Fibroblast of mammary gland (primary cell): Measurements from ENCODE around the gene ERI3.

Source experiments
- DNase-seq: peaks from one replicate; pipeline ENCODE4 v3.0.0-alpha.2; 2010; ENCODE audit warnings: low read depth
- H3K4me3 ChIP-seq: 2 replicates; pipeline ENCODE4 v1.5.1; 2011; ENCODE audit warnings: low read depth, mild to moderate bottlenecking, low read length, moderate library complexity; ENCODE audit not compliant: control insufficient read depth
- TF ChIP-seq, protein P1 (sequence below): conservative IDR thresholded peaks from 2 replicates; pipeline ENCODE4 v1.5.1; 2011; ENCODE audit warnings: low read depth, low read length, inconsistent platforms; ENCODE audit not compliant: control insufficient read depth, insufficient read depth

The ERI3 gene

DNA sequence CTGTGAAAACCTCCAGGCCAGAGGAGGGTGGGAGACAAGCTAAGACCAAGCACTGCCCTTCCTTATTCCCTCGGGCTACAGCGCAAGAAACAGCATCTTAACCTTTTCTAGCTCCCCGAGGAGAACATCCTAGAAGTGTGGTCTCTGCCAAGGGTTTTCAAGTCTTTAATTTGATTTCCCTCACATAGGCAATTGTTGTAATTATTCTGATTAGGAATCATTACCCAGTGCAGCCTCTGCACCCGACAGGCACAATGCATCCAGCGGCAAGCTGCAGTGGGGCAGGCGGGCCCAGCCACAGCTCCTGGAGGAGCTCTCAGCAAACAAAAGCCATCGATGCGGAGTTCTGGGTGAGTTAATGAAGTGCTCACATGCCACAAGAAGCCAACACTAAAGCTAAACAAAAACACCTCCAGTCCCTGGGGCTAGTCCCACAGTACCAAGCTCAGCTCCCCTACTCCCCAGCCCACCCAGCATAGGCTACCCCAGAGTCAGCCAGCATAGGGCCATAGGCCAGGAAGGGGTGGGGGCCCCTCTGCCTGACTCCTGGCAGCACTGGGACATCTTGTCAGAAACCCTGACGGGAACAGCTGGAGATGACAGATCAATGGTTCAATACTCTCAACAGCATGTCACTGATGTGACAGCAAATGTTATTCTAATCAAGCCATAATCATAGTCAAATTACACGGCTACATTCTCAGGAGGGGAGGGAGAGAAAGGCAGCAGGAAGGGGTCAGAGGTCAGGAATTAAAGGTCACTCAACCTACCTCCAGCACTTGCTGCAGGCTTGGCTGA, 42.5 kb downstream of the ERI3 start:
- DNase-seq = no peak
- TF ChIP-seq, protein P1, sequence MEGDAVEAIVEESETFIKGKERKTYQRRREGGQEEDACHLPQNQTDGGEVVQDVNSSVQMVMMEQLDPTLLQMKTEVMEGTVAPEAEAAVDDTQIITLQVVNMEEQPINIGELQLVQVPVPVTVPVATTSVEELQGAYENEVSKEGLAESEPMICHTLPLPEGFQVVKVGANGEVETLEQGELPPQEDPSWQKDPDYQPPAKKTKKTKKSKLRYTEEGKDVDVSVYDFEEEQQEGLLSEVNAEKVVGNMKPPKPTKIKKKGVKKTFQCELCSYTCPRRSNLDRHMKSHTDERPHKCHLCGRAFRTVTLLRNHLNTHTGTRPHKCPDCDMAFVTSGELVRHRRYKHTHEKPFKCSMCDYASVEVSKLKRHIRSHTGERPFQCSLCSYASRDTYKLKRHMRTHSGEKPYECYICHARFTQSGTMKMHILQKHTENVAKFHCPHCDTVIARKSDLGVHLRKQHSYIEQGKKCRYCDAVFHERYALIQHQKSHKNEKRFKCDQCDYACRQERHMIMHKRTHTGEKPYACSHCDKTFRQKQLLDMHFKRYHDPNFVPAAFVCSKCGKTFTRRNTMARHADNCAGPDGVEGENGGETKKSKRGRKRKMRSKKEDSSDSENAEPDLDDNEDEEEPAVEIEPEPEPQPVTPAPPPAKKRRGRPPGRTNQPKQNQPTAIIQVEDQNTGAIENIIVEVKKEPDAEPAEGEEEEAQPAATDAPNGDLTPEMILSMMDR = no peak
- H3K4me3 ChIP-seq = no peak overlapping the region

DNA sequence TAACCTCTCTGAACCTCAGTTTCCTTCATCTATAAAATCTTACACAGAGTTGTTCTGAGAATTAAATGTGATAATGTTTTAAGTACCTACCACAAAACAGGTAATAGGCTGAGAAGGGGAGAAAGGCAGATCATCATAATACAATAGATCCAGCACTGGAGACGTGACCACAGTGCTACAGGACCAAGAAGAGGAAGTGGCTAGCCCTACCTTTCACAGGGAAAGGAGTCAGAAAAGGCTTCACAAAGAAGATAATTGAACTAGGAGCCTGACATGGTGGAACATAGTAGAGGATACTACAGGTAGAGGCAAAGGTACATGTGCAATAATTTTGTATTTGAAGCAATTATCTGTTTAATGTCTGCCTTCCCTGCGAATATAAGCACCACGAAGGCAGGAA, 45.1 kb downstream of the ERI3 start:
- no peak for DNase-seq
- H3K4me3 ChIP-seq = no peak overlapping the region
- TF ChIP-seq, protein P1 = no peak

DNA sequence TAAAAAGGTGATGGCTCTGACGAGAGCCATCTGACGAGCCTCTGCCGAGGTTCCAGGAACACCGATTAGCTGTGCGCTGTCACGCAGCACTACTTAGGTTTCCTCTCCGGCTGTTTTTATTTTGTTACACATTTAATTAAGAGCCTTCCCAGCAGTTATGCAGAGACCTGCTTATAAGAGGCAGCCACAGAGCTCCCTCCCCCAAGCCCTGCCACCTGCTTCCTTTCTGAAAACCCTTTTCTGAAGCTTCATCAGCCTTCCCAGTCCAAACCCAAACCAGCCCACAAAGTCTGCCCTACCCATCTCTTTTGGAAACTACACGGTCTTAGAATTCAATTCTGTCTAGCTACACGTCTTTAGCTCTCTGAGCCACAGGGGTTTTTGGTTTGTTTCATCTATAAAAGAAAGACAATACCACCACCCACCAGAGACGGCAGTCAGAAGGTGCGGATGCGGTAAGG, 49.1 kb downstream of the ERI3 start:
- TF ChIP-seq, protein P1 = no peak
- H3K4me3 ChIP-seq = no peak overlapping the region
- DNase-seq = no peak

DNA sequence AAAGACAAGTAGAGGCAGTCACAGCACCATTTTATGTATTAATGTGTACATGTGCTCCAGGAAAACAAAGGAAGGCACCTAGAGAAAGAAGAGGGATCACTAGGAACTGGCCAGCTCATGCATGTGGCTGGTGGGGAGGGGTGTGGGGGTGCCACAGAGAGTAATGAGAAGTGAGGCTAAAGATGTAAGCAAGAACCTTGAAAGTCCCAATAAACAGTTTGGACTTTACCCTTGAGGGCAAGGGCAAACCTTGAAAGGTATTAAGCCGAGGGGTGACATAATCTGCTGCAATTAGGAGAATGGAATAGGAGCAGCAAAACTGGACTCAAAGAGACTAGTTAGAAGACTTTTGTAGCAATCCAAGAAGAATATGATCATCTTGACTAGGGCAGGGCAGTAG, 51.5 kb downstream of the ERI3 start:
- TF ChIP-seq, protein P1 = no peak
- no peak for DNase-seq
- H3K4me3 ChIP-seq = no peak overlapping the region

DNA sequence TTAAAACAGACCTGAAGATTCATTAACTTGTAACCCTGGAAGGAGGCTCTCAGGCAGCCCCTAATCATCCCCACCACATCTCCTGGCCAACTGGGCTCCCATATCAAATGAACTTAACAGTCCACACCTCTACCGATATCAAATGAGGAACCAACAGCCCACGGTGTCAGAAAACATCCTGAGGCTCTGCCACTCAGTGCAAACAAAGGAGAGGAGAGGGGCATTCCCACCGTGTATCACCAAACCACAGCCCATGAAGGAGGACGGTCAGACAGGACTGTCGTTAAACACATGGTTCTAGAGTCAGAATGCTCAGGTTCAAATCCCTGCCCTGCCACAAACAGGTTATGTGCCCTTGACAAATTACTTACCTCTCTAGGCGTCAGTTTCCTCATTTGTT, 52.5 kb downstream of the ERI3 start:
- no peak for DNase-seq
- no peak overlapping the region for H3K4me3 ChIP-seq
- TF ChIP-seq, protein P1 = no peak

DNA sequence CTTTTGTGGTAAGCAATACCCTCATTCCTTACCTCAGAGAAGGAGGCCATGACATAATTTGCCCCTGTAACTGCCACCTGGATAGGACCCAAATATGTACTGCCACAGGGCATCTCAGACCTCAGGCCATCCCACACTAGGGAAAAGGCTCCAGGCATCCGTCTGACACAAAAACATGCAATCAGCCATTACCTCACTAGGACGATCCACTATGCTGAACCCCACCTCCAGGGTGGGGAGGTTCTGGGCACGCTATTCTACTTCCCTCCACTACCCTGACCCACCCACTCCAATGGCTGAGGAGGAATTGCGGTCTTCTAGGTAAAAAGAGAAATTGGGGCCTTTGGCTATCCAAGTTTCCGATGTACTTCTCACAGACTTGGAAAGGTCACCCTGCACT, 53.6 kb downstream of the ERI3 start:
- H3K4me3 ChIP-seq = no peak overlapping the region
- TF ChIP-seq, protein P1 = no peak
- no peak for DNase-seq
